A549 (cell line): Measurements from ENCODE around the gene ZBTB43. TPM values are rescaled to one million over a fixed set of nuclear protein-coding genes. Genes with fewer than 3 reads are reported as not detected.

Experiments
- ATAC-seq, 2 experiments: fragments of 200-7000 bp in 1 of 2; fragments of >200 bp in 1 of 2; cut with Nextera tagmentation in 1 of 2; cut with Tn5 transposase in 1 of 2; 3 replicates each; pipeline versions ENCODE4 v1.8.0 to v1.9.1; 2018 to 2020; ENCODE audit warnings: mild to moderate bottlenecking in 1 of 2, moderate library complexity in 1 of 2
- CTCF ChIA-PET: fragments of 300-600 bp; sonication (Branson Sonifier 250); formaldehyde crosslinking; extraction: SDS; loops from one replicate; lab custom pipeline; 2021; ENCODE audit warnings: antibody characterized with exemption, inconsistent platforms; lab: Yijun Ruan, JAX
- POLR2A ChIA-PET: fragments of 350-600 bp; formaldehyde crosslinking; extraction: SDS; loops from one replicate; lab custom pipeline; 2021; ENCODE audit warnings: antibody characterized with exemption, inconsistent platforms; lab: Yijun Ruan, JAX
- DNase-seq, 2 experiments: peaks; one replicate each; pipeline versions ENCODE4 v3.0.0 to v3.0.0-alpha.2; 2011 to 2016; ENCODE audit warnings: low read depth in 1 of 2, low spot score in 1 of 2
- FAIRE-seq: peaks from 2 replicates; lab custom pipeline; 2011; peaks lifted over from hg19 to GRCh38; lab: Jason Lieb, UNC
- H3K27ac ChIP-seq, 2 experiments: fragments of >200 bp; sonication (Bioruptor Twin); formaldehyde crosslinking; 3 replicates each; pipeline ENCODE4 v1.5.1; 2016 to 2017
- H3K4me1 ChIP-seq: fragments of >200 bp; sonication (Bioruptor Twin); formaldehyde crosslinking; 3 replicates; pipeline ENCODE4 v1.6.1; 2016
- H3K4me2 ChIP-seq: fragments of >200 bp; sonication (Bioruptor Twin); formaldehyde crosslinking; 3 replicates; pipeline ENCODE4 v1.6.1; 2016
- H3K4me3 ChIP-seq: fragments of >200 bp; sonication (Bioruptor Twin); formaldehyde crosslinking; 3 replicates; pipeline ENCODE4 v1.5.1; 2016
- H3K9me3 ChIP-seq: fragments of >200 bp; sonication (Bioruptor Twin); formaldehyde crosslinking; 3 replicates; pipeline ENCODE4 v1.6.1; 2016
- CHD2 ChIP-seq: fragments of 150-350 bp; IDR thresholded peaks from 2 replicates; pipeline ENCODE4 v1.6.1; 2014; ENCODE audit warnings: low read length; ENCODE audit not compliant: partially characterized antibody
- CHD4 ChIP-seq: fragments of 200-600 bp; sonication (generic); IDR thresholded peaks from 2 replicates; pipeline ENCODE4 v1.6.1; 2016; ENCODE audit warnings: antibody characterized with exemption, mild to moderate bottlenecking, borderline replicate concordance
- EHF ChIP-seq: fragments of 250-450 bp; sonication (Bioruptor Pico); IDR thresholded peaks from 2 replicates; pipeline ENCODE4 v1.5.0; 2020; ENCODE audit warnings: mild to moderate bottlenecking
- EHMT2 ChIP-seq: fragments of 200-600 bp; sonication (generic); IDR thresholded peaks from 2 replicates; pipeline ENCODE4 v1.6.1; 2016; ENCODE audit warnings: antibody characterized with exemption, low read depth, mild to moderate bottlenecking, moderate library complexity
- ESRRA ChIP-seq: fragments of 150-350 bp; IDR thresholded peaks from 2 replicates; pipeline ENCODE4 v1.6.1; 2014; ENCODE audit warnings: mild to moderate bottlenecking, low read length, borderline replicate concordance
- HDAC2 ChIP-seq: fragments of 200-600 bp; sonication (generic); IDR thresholded peaks from 2 replicates; pipeline ENCODE4 v1.6.1; 2016
- HEYL ChIP-seq: fragments of 250-450 bp; sonication (Bioruptor Pico); IDR thresholded peaks from 2 replicates; pipeline ENCODE4 v1.8.0; 2021; ENCODE audit warnings: mild to moderate bottlenecking, moderate library complexity
- HOXB13 ChIP-seq: fragments of 250-450 bp; sonication (Bioruptor Pico); IDR thresholded peaks from 2 replicates; pipeline ENCODE4 v1.5.0; 2020; ENCODE audit warnings: low read depth, mild to moderate bottlenecking, moderate library complexity
- JUN ChIP-seq, 2 experiments: fragments of >200 bp; sonication (Bioruptor Twin); formaldehyde crosslinking; IDR thresholded peaks; 2 replicates in 1 of 2; 3 replicates in 1 of 2; pipeline ENCODE4 v1.6.1; 2016 to 2017
- MAFK ChIP-seq: fragments of 450-650 bp; IDR thresholded peaks from 2 replicates; pipeline ENCODE4 v1.6.1; 2014; ENCODE audit not compliant: partially characterized antibody
- MAZ ChIP-seq: fragments of 150-350 bp; IDR thresholded peaks from 2 replicates; pipeline ENCODE4 v1.6.1; 2014; ENCODE audit warnings: antibody characterized with exemption, low read depth, low read length, borderline replicate concordance
- NR3C1 ChIP-seq: fragments of >200 bp; sonication (Bioruptor Twin); formaldehyde crosslinking; IDR thresholded peaks from 3 replicates; pipeline ENCODE4 v1.6.1; 2017
- PHF8 ChIP-seq: fragments of 200-600 bp; sonication (generic); IDR thresholded peaks from 2 replicates; pipeline ENCODE4 v1.6.1; 2016; ENCODE audit warnings: low read depth, mild to moderate bottlenecking, antibody characterized with exemption, moderate library complexity, borderline replicate concordance
- POLR2A ChIP-seq: IDR thresholded peaks from 2 replicates; pipeline ENCODE4 v1.6.1; 2012; ENCODE audit warnings: mild to moderate bottlenecking, low read length
- RAD21 ChIP-seq, 2 experiments: fragments of >200 bp in 1 of 2; sonication (Bioruptor Twin) in 1 of 2; formaldehyde crosslinking in 1 of 2; IDR thresholded peaks in 1 of 2; conservative IDR thresholded peaks in 1 of 2; 2 replicates in 1 of 2; 3 replicates in 1 of 2; pipeline ENCODE4 v1.6.1; 2012 to 2018; ENCODE audit warnings: inconsistent platforms in 1 of 2
- RARB ChIP-seq: fragments of 250-450 bp; sonication (Bioruptor Pico); IDR thresholded peaks from 2 replicates; pipeline ENCODE4 v1.8.0; 2021; ENCODE audit warnings: mild to moderate bottlenecking, moderate library complexity
- RCOR1 ChIP-seq: fragments of 150-350 bp; IDR thresholded peaks from 2 replicates; pipeline ENCODE4 v1.6.1; 2014; ENCODE audit warnings: antibody characterized with exemption, low read length, low read depth
- SMC3 ChIP-seq: fragments of >200 bp; sonication (Bioruptor Twin); formaldehyde crosslinking; IDR thresholded peaks from 3 replicates; pipeline ENCODE4 v1.6.1; 2018; ENCODE audit warnings: inconsistent platforms
- TFCP2L1 ChIP-seq: fragments of 250-450 bp; sonication (Bioruptor Pico); IDR thresholded peaks from 2 replicates; pipeline ENCODE4 v1.5.0; 2021; ENCODE audit warnings: mild to moderate bottlenecking
- ZC3H11A ChIP-seq: fragments of 450-650 bp; IDR thresholded peaks from 2 replicates; pipeline ENCODE4 v1.6.1; 2014; ENCODE audit warnings: antibody characterized with exemption, mild to moderate bottlenecking
- ZFP36 ChIP-seq: fragments of 450-650 bp; IDR thresholded peaks from 2 replicates; pipeline ENCODE4 v1.6.1; 2014; ENCODE audit warnings: borderline replicate concordance; ENCODE audit not compliant: partially characterized antibody
- ZNF302 ChIP-seq: fragments of 250-450 bp; sonication (Bioruptor Pico); IDR thresholded peaks from 2 replicates; pipeline ENCODE4 v1.9.0; 2021; ENCODE audit warnings: inconsistent platforms, mild to moderate bottlenecking, moderate library complexity
- WGBS: methylation state at CpG from one replicate; pipeline ENCODE4 v1.1.6; 2017; ENCODE audit errors: missing lambda C conversion rate; 5-methylcytosine and 5-hydroxymethylcytosine counted together
- polyA plus RNA-seq, 4 experiments: library from polyadenylated mRNA; depleted of rRNA in 3 of 4; stranded (reverse); fragments of >200 nt; fragmentation: RNase III in 1 of 4; extraction: RNeasy Plus Mini Kit Qiagen cat#74134 plus additional on column Dnase treatment in 1 of 4; gene quantifications; 2 replicates in 3 of 4; 3 replicates in 1 of 4; pipeline ENCODE4 v1.2.3, GENCODE V29; 2011 to 2017
- TF ChIP-seq, protein P1 (sequence below): IDR thresholded peaks from 2 replicates; pipeline ENCODE4 v1.6.1; 2012
- TF ChIP-seq, protein P2 (sequence below): fragments of >200 bp; sonication (Bioruptor Twin); formaldehyde crosslinking; IDR thresholded peaks from 3 replicates; pipeline ENCODE4 v1.5.1; 2016
- TF ChIP-seq, protein P3 (sequence below): fragments of 250-450 bp; sonication (Bioruptor Pico); IDR thresholded peaks from 2 replicates; pipeline ENCODE4 v1.5.0; 2020; ENCODE audit warnings: low read depth, mild to moderate bottlenecking, moderate library complexity
- TF ChIP-seq, protein P4 (sequence below): fragments of >200 bp; sonication (Bioruptor Twin); formaldehyde crosslinking; IDR thresholded peaks from 3 replicates; pipeline ENCODE4 v1.6.1; 2016
- TF ChIP-seq, protein P5 (sequence below): fragments of 250-450 bp; sonication (Bioruptor Pico); IDR thresholded peaks from 2 replicates; pipeline ENCODE4 v1.5.0; 2021; ENCODE audit warnings: mild to moderate bottlenecking, moderate library complexity, borderline replicate concordance

ZBTB43 gene
- polyA plus RNA-seq, 2 of the 4 experiments (the other 2 are of a cell fraction) = 7.7 to 11.7 TPM

DNA sequence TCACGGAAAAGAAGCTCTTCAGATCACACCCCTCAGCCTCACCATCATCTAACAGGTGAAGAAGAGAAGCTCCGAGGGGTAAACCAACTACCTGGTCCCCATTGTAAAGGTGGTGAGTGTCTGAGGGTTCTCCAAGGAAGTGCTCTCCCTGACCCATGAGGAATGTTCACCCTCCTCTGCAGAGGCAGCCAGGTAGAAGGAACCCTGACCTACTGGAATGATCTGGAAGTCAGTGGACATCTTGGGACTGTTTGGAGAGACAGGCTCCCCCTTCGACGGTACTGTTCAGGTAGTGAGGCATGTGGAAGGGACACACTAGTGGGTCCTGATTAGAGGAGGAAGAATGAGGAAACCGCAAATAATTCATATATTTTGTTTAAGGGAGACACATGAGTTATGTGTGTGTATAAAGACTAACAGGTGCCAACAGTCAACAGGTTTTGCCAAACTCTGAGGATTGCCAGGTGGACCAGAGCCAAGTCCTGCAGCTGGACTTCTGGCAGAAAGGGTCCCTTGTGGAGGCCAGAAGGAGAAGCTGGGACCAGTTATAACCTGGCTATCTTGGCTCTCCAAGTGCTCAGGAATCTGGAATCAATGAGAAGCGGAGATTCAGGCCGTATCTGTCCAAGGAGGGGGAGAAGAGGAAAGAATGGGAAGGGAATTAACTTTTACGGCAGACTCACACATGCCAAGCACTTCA is 52.6 kb downstream of the ZBTB43 start (continued):
- no peak for TF ChIP-seq HOXB13 (CRISPR knock-in tag)
- TF ChIP-seq, protein P1, sequence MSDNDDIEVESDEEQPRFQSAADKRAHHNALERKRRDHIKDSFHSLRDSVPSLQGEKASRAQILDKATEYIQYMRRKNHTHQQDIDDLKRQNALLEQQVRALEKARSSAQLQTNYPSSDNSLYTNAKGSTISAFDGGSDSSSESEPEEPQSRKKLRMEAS = no peak
- TF ChIP-seq, all 56 proteins: peak for 0

DNA sequence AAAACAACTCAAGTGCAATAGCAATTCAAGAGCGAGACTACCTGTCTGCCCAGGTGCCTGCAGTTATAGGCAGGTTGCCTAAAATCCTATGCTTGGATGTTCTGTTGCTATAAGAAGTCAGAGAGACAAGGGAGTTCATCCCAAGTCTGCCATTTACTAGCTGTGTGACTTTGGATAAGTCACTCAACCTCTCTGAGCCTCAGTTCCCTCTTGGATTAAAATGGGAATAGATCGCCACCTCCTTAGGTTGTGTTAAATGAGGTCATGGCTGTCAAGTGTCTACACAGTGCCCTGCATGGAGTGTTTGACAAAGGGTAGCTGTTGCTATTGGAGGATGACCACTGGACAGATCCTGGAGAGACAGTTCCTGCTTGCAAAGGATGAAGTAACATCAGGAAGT is 54.3 kb downstream of the ZBTB43 start:
- no peak for FAIRE-seq
- ATAC-seq = no peak
- DNase-seq = no peak
- no peaks in the 10 kb centered on the region for H3K9me3 ChIP-seq
- TF ChIP-seq ZFP36 (peak; percentile 68), RARB (CRISPR knock-in tag) (no peak)
- 86% methylated on average over 2 of the region's 2 CpGs for WGBS
- ChIA-PET CTCF (interaction anchor here (0.9 to 5.1 kb wide), 15 partner anchors 8 to 156 kb away, joined by 3 to 36 read pairs (median 5); no protein-coding TSS in a partner anchor), POLR2A (no interaction called here)
- H3K4me3 ChIP-seq = no peak overlapping the region
- H3K4me1 ChIP-seq = peaks cover 26% of the 10 kb centered on the region
- H3K27ac ChIP-seq = no peak overlapping the region
- peak overlapping the region; percentile 80; the same call in 1 of the 3 replicates for H3K4me2 ChIP-seq

DNA sequence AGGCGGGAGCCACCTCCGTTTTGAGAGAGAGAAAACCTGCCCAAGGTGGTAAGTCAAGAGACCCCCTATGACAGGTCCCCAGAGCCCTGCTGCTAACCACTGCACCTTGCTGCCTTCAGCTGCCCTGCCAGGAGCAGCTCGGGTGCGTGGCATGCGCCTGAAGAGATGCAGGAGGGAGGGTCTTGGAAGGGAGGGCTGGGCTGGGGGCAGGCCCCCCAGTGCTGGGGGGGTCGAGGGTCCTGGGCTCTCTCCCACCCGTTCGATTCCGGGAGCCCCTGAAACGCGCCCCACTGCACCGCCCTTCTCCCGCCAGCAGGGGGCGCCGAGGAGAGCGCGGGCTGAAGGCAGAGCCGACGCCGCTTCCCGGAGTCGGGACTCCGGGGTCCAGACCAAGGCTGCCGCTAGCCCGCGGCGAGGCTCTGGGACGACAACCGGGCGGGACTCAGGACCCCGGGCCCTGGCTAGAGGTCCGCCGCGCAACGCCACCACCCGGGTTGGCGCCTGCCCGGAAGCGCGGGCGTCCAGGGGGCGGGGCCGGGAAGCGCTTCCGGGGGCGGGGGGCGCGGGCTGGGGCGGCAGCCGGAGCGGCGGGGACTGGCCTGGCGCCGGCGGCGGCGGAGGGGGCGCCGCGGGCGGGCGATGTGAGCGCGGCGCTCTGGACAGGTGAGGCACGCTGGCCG is 55.4 kb downstream of the ZBTB43 start, which contains the start of gene ZBTB34:
ZBTB34 (plus strand) TSS at position 563 of the 680 bp plus-strand sequence. CDS start 18,761 bp downstream, outside the sequence.
- CTCF ChIA-PET = interaction anchor here (0.6 to 5.1 kb wide), 13 partner anchors 9 to 157 kb away, joined by 3 to 36 read pairs (median 4); no protein-coding TSS in a partner anchor
- DNase-seq = peak; percentile 31 to 53
- FAIRE-seq = no peak
- H3K27ac ChIP-seq = peak within 1 kb of the TSS; percentile 97 to 98
- H3K9me3 ChIP-seq = no peaks in the 10 kb centered on the region
- peak within 1 kb of the TSS; percentile 75 for H3K4me3 ChIP-seq
- POLR2A ChIA-PET = interaction anchor here (0.6 kb wide), 1 partner anchor 42 kb away, joined by 8 read pairs; no protein-coding TSS in a partner anchor
- peak within 1 kb of the TSS; percentile 99 for H3K4me2 ChIP-seq
- 0% methylated on average over 16 of the region's 67 CpGs for WGBS
- H3K4me1 ChIP-seq = peaks cover 18% of the 10 kb centered on the region
- ATAC-seq = peak; percentile 83
- TF ChIP-seq, protein P2, sequence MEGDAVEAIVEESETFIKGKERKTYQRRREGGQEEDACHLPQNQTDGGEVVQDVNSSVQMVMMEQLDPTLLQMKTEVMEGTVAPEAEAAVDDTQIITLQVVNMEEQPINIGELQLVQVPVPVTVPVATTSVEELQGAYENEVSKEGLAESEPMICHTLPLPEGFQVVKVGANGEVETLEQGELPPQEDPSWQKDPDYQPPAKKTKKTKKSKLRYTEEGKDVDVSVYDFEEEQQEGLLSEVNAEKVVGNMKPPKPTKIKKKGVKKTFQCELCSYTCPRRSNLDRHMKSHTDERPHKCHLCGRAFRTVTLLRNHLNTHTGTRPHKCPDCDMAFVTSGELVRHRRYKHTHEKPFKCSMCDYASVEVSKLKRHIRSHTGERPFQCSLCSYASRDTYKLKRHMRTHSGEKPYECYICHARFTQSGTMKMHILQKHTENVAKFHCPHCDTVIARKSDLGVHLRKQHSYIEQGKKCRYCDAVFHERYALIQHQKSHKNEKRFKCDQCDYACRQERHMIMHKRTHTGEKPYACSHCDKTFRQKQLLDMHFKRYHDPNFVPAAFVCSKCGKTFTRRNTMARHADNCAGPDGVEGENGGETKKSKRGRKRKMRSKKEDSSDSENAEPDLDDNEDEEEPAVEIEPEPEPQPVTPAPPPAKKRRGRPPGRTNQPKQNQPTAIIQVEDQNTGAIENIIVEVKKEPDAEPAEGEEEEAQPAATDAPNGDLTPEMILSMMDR = peak; percentile 98
- TF ChIP-seq CHD2 = no peak
- TF ChIP-seq MAFK = no peak
- no peak for TF ChIP-seq NR3C1
- TF ChIP-seq, protein P3, sequence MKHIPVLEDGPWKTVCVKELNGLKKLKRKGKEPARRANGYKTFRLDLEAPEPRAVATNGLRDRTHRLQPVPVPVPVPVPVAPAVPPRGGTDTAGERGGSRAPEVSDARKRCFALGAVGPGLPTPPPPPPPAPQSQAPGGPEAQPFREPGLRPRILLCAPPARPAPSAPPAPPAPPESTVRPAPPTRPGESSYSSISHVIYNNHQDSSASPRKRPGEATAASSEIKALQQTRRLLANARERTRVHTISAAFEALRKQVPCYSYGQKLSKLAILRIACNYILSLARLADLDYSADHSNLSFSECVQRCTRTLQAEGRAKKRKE (CRISPR knock-in tag) = no peak
- TF ChIP-seq PHF8 = peak; percentile 73; the same call in 1 of the 2 replicates
- TF ChIP-seq, protein P4, sequence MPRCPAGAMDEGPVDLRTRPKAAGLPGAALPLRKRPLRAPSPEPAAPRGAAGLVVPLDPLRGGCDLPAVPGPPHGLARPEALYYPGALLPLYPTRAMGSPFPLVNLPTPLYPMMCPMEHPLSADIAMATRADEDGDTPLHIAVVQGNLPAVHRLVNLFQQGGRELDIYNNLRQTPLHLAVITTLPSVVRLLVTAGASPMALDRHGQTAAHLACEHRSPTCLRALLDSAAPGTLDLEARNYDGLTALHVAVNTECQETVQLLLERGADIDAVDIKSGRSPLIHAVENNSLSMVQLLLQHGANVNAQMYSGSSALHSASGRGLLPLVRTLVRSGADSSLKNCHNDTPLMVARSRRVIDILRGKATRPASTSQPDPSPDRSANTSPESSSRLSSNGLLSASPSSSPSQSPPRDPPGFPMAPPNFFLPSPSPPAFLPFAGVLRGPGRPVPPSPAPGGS = peak; percentile 66; the same call in 1 of the 3 replicates
- no peak for TF ChIP-seq EHF (CRISPR knock-in tag)
- TF ChIP-seq SMC3 = peak; percentile 52; the same call in 1 of the 3 replicates
- TF ChIP-seq ZC3H11A = no peak
- no peak for TF ChIP-seq MAZ
- TF ChIP-seq CHD4 = no peak
- no peak for TF ChIP-seq ZNF302 (CRISPR knock-in tag)
- TF ChIP-seq HDAC2 = no peak
- no peak for TF ChIP-seq RARB (CRISPR knock-in tag)
- no peak for TF ChIP-seq RCOR1
- TF ChIP-seq, protein P1 = peak; percentile 29; the same call in 1 of the 2 replicates
- no peak for TF ChIP-seq TFCP2L1 (CRISPR knock-in tag)
- no peak for TF ChIP-seq HEYL (CRISPR knock-in tag)
- TF ChIP-seq POLR2A = peak; percentile 48
- no peak for TF ChIP-seq ESRRA
- TF ChIP-seq JUN (IDR thresholded peaks at IDR 0.05) = peak; percentile 45 to 73; a peak in 2 of 5 replicates
- no peak for TF ChIP-seq EHMT2
- TF ChIP-seq RAD21 (conservative IDR thresholded peaks at IDR 0.05 in 1 of 2, IDR thresholded peaks at IDR 0.05 in 1 of 2) = peak in 1 of 2 experiments; percentile 41; a peak in 2 of 5 replicates
- TF ChIP-seq, protein P5, sequence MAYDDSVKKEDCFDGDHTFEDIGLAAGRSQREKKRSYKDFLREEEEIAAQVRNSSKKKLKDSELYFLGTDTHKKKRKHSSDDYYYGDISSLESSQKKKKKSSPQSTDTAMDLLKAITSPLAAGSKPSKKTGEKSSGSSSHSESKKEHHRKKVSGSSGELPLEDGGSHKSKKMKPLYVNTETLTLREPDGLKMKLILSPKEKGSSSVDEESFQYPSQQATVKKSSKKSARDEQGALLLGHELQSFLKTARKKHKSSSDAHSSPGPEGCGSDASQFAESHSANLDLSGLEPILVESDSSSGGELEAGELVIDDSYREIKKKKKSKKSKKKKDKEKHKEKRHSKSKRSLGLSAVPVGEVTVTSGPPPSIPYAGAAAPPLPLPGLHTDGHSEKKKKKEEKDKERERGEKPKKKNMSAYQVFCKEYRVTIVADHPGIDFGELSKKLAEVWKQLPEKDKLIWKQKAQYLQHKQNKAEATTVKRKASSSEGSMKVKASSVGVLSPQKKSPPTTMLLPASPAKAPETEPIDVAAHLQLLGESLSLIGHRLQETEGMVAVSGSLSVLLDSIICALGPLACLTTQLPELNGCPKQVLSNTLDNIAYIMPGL (CRISPR knock-in tag) = peak; percentile 69; the same call in 1 of the 2 replicates
